LNCaP clone FGC (cell line): Measurements from ENCODE around the gene ZNF462.

Experiments
- DNase-seq: peaks from one replicate; pipeline ENCODE4 v3.0.0-alpha.2; 2011; ENCODE audit warnings: low read depth
- H3K4me3 ChIP-seq: 2 replicates; pipeline ENCODE4 v1.5.1; 2011; ENCODE audit warnings: mild to moderate bottlenecking, low read depth, low read length, control low read depth
- CTCF ChIP-seq: IDR thresholded peaks from 2 replicates; pipeline ENCODE4 v1.5.1; 2012; ENCODE audit warnings: mild to moderate bottlenecking; ENCODE audit not compliant: control insufficient read depth, insufficient read depth; ENCODE audit errors: extremely low read depth

Gene ZNF462

GRCh38 chr9:106992186-106992585, 129.2 kb downstream of the ZNF462 start:
- TF ChIP-seq CTCF, result no peak
- H3K4me3 ChIP-seq, result no peak overlapping the region
- no peak for DNase-seq

DNA sequence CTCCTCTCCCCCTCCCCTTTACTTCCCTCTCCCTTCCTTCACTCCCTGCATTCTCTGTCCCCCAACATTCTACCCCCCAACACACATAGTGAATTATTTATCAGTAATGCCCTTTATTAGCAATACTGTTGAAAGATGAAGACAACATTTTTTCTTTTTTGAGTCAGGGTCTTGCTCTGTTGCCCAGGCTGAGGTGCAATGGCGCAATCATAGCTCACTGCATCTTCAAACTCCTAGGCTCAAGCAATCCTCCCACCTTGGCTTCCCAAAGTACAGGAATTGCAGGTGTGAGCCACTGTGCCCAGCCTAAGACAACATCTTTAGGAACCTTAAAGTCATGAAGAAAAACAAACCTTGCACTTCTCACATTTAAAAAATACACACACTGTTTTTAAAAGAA, 130.6 kb downstream of the ZNF462 start:
- no peak overlapping the region for H3K4me3 ChIP-seq
- no peak for DNase-seq
- no peak for TF ChIP-seq CTCF

DNA sequence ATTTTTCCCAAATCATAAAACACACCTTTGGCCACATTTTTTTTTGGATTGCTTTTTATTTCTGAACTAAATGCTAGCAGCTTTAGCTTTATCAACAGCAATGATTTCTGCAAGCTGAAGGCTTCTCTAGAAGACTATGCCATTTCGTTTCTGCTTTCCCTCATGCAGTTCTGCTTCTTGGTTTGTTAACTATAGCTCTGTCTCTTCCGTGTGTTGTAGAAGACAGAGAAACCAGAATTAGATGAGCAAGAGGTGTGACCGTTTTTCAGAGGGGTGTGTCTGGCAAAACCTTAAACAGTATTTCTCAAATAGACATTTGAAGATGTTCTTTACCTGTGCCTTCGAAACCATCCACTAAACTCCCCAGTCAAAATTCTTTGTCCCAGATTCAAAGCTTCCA, 131.5 kb downstream of the ZNF462 start:
- DNase-seq, result no peak
- no peak for TF ChIP-seq CTCF
- H3K4me3 ChIP-seq, result no peak overlapping the region

- no peak for DNase-seq
- H3K4me3 ChIP-seq, result no peak overlapping the region
- no peak for TF ChIP-seq CTCF
These were observed 137.3 kb downstream of the ZNF462 start for GRCh38 chr9:107000218-107000617.

- TF ChIP-seq CTCF, result no peak
- DNase-seq, result no peak
- no peak overlapping the region for H3K4me3 ChIP-seq
These were observed 142.2 kb downstream of the ZNF462 start for GRCh38 chr9:107005201-107005600.

DNA sequence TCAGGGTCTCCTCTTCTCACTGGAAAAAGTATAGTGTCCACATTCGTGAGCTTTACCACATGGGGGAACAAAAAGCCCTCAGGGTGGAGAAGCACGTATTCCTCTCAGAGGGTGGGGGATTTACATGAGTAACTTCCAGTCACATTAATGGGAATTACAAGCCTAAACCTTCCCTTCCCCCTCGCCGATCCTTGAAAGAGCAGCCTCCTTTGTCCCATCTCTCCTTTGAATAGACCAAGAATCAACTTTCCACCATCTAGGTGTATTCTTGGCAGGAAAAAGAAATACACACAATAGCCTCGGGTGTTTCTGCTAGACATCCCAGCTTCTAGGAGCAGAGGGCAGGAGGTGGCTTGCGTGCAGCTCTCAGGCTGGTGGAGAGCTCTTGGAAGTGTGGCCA, 144.4 kb downstream of the ZNF462 start:
- TF ChIP-seq CTCF, result no peak
- no peak overlapping the region for H3K4me3 ChIP-seq
- no peak for DNase-seq

DNA sequence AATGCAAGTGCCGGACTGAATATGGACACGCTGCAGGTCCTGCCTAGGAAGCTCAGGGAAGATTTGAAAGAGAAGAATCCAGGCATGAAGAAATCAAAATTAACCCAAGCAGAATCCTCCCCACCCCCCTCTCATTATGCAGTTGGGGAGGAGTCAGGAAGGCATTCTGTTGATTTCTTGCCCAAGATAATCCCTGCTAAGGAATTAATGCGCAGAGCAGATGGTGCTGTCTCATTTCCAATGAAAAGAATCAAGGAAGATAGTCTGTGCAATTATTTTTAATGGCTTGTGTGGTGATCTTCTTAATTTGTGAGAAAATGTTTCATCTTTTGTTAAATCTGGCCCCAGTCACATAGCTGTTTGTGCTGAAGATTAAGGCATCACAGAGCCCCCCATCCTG, 145.0 kb downstream of the ZNF462 start:
- H3K4me3 ChIP-seq, result no peak overlapping the region
- TF ChIP-seq CTCF, result no peak
- no peak for DNase-seq
